Measurements from ENCODE around the gene AFM.
"Not testable (repeated sequence)": the region's sequence is repeated elsewhere in the genome, so short reads cannot be mapped to it uniquely, and the experiment has no call there.

AFM gene

GRCh38 chr4:73508651-73509050 lies 27.1 kb downstream of the AFM start:
- DNase-seq (ENCODE audit: low read depth), result no peak

GRCh38 chr4:73518340-73518739 lies 36.8 kb downstream of the AFM start:
- no peak for DNase-seq (ENCODE audit: low read depth)

- DNase-seq (ENCODE audit: low read depth), result no peak
These were observed 39.3 kb downstream of the AFM start for GRCh38 chr4:73520821-73521220.

GRCh38 chr4:73523126-73523525 lies 41.6 kb downstream of the AFM start:
- DNase-seq (ENCODE audit: low read depth), result no peak

DNA sequence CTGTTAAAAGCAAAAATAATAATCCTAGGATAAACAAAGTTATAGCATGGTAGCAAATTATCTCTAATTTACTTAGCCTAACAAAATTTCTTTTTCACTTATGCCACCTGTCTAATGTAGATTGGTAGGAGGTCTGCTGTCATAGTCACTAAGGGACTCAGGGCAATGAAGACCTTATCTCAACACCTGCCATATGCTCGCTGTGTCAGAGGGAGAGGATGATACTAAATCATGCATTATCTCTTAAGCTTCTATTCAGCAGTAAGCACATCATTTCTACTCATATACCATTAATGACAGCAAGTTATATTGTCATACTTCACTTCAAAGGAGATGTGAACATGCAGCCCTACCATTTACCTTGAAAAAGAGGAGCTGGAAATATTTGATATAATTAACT lies 44.1 kb downstream of the AFM start:
- DNase-seq (ENCODE audit: low read depth), result no peak

- DNase-seq (ENCODE audit: low read depth), result no peak
These were observed 45.7 kb downstream of the AFM start for GRCh38 chr4:73527196-73527595.

- no peak for DNase-seq (ENCODE audit: low read depth)
These were observed 46.6 kb downstream of the AFM start for GRCh38 chr4:73528171-73528570.

DNA sequence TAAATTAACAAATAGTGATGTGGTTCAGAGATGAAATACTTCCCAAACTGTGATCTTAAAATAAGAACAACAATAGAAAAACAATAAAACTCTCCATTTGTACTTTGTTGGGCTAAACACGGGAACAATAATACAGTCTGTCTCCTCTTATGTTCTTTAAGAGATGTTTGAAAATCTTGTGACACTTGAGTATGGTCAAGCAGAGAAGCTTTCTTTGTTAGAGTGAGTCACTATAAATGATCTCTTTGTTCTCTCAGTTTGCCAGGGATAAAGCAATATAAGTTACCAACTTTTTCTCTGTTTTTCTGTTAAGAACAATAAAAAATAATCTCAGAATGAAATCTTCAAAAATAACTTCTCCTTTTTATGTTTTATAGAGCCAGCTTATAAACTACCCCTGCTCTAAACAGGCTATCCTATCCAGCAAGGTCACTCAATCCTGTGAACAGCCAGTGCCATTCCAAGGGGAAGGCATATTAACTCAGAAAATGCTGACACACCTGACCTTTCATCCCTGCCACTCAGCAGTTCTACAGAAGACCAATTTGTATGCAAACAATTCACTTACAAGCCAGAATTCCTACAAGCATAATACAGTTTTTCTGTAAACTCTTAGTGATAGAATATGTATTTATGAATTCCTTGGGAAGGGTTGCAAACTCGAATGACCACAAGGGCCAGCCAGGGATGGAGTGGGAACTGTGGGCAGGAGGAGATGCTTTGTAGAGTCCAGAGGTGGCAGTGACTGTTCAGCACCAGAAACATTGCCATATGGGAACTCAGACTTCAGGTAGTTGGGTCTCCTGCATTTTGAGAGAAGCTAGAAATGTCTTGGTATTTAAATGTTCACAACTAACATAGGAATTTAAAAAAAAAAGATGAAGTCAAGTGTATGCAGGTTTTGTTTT lies 52.2 kb downstream of the AFM start:
- DNase-seq (ENCODE audit: low read depth), result no peak

DNA sequence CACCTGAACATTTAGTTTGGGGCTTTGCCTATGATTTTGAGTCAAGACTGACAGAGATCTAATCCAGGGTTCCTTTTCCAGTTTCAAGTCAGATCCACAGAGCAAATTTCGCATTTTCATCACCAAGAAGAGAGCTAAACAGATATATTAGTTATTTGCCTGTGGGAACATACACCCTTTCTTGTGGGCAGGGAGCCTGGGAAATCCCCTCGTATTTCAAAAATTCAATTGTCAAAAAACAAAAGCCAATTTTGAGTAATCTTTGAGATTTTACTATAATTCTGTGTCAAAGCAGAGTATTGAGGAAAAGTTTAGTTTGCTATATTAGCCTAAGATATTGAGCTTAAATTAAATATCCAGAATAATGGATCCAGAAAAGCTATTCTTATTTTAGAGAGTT lies 56.6 kb downstream of the AFM start:
- DNase-seq (ENCODE audit: low read depth), result no peak

- DNase-seq (ENCODE audit: low read depth), result no peak
These were observed 57.8 kb downstream of the AFM start for GRCh38 chr4:73539386-73539785.

DNA sequence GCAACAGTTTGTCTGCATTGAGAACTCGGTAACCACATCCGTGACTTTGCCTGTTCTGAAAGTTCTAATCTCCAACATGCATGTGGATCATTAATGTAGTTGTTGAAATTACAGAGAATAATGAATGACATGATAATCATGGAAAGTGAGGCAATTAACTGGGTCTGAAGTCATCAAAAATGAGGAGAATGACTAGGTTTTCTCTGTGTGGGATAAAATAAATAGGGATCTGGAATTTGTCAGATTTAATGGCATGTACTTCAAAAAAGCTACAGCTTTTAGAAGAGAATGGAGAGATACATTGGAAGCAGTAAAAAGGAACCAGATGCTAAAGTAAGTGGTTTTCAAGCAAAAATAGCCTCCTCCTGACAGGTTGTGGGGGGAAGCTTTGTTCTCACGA lies 59.3 kb downstream of the AFM start:
- no peak for DNase-seq (ENCODE audit: low read depth)

- no peak for DNase-seq (ENCODE audit: low read depth)
These were observed 59.7 kb downstream of the AFM start for GRCh38 chr4:73541251-73541650.

GRCh38 chr4:73544620-73545019 lies 63.1 kb downstream of the AFM start:
- no peak for DNase-seq (ENCODE audit: low read depth)

DNA sequence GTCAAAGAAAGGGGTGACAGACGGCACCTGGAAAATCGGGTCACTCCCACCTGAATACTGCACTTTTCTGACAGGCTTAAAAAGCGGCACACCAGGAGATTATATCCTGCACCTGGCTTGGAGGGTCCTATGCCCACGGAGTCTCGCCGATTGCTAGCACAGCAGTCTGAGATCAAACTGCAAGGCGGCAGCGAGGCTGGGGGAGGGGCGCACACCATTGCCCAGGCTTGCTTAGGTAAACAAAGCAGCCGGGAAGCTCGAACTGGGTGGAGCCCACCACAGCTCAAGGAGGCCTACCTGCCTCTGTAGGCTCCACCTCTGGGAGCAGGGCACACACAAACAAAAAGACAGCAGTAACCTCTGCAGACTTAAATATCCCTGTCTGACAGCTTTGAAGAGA lies 69.3 kb downstream of the AFM start:
- not testable (repeated sequence) for DNase-seq (ENCODE audit: low read depth)

All from CMK (cell line).